ENCODE data around the gene GDF11.

DNA sequence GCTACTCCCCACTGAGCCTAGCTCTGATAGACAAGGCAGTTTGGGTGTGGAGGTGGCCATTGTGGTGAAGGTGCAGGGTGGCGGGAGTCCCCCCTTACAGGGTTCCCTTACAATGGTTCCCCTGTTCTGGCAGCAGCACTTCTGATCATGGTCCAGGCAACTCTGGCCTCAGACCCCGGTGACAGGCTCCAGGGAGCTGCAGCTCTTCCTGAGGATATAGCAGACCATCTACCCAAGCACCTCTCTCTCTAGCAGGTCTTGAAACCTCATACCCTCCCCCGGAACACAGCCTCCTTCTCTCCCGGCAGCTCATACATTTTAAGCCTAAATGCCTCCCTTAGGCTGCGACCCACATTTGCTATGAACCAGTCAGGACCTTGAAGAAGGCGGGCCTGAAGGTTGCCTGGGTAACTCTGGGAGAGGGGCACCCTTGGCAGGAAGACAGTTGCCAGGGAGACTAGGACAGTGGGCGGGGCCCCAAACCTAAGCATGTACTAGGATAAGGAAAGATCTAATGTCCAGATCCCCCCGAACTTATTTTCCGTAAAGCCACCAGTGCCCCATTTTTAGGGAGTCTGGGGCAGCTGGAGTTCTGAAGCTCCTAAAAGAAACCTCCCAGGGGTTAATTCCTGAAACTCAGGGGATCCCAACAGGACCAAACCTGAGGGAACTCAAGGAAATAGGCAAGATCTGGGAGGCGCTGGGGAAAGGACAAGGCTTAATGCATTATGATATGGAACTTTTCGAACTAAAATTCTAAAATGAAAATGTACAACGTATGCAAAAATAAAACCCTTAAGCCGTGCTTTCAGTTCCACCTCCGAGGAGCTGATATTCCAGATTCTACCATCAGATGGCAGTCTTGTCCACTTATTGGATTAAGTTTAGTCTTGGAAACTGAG is 4.5 kb upstream of the GDF11 start:
- TF ChIP-seq CTCF (IDR thresholded peaks at IDR 0.05) (peak; percentile 85 to 98 (median 92)), POLR2A (IDR thresholded peaks at IDR 0.05) (no peak)

Data from uterus (tissue), 2 donors.